NCI-H2029 treated with DMSO at 0.1 percent for 48 hours (cell line): ENCODE measurements around the gene SEC14L5.

Source experiments
- DNase-seq: peaks from one replicate; lab custom pipeline; 2025; lab: John Stamatoyannopoulos, UW

Gene SEC14L5

DNA sequence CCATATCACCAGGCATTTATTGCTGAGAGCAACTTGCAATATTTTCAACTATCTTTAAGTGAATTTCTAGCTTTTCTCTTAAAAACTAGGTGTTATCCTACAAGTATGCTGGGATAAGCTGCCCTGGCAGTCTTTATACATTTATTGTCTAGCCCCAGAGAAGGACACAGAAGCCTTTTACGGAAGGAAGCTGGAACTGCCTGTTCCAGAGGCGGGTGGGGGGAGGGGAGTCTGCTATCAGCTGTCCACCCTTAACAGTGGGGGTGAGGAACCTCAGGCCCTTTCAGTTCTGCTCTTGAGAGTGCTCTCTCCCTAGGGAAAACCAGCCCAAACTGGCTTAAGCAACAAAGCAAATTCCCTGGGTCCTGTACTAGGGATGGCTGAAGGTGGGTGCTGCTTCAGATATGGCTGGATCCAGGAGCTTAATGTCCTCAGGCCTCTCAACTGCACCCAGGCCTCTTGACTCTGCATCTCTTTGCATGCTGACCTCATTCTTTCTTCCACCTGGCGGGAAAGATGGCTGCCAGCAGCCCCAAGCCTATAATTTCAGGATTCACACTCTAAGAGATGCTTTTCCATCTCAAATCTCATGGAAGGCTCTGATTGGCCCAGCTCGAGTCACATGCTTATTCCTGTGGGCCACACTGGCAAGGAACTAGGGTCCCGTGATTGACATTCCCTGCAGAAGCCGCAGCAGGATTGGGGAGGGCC lies 59.0 kb downstream of the SEC14L5 start:
- DNase-seq: no peak

DNA sequence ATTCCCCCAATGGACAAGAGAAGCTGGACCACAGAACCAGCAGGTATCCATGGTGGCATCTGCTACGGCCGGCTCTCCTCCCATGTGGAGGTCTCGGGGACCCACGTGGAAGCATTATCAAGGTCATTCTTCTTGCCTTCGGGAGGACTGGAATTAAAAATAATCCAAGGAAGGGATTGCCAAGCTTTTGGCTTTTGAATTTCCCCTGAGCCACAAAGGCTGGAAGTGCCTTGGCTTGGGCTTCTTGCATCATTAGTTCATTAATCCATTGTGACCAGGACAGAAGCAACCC lies 59.5 kb downstream of the SEC14L5 start:
- DNase-seq: no peak

DNA sequence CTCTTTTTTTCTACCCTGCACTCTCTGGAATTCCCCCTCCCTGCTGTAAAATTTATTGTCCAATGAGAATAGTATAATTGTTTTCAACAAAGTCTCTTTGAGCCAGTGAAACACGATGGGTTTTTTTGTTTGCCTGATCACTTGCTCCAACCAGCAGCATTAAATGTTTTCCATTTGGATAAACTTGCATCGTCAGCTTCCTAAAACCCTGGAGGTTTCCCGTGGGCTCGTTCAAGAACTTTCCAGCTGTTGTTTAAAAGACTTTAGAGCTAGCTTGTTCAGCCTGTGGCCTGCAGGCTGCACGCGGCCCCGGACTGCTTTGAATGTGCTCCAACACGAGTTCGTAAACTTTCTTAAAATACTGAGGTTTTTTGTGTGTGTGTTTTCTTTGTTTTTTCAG lies 60.7 kb downstream of the SEC14L5 start:
- DNase-seq: no peak

DNA sequence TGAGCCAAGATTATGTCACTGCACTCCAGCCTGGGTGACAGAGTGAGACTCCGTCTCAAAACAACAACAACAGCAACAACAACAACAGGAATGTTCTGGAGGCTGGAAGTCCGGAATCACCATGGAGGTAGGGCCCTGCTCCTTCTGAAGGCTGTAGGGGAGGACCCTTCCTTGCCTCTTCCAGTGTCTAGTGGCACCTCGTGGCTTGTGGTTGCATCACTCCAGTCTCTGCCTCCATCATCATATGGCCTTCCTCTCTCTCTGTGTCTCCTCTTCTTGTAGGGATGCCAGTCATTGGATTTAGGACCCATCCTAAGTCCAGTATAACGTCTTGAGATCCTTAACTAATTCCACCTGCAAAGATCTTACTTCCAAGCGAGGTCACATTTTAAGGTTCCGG lies 61.6 kb downstream of the SEC14L5 start:
- no peak for DNase-seq

DNA sequence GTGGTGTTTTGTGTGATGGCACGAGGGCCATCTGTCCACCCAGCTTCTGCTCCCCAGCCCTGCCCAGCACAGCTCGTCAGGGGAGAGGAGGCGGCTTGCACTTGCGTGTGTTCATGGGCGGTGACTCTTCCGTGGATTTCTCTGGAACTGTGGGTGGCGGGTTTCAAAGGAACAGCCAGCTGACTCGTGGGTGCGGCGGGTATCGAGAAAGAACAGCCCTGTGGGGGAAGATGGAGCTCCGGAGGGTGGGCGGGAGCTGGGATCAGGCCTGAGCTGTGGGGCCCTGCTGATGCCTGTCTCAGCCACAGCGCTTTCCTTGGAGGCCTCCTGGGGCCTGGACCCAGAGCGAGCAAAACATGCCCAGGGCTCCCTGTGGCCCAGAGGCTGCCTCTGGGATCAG lies 62.4 kb downstream of the SEC14L5 start:
- no peak for DNase-seq

DNA sequence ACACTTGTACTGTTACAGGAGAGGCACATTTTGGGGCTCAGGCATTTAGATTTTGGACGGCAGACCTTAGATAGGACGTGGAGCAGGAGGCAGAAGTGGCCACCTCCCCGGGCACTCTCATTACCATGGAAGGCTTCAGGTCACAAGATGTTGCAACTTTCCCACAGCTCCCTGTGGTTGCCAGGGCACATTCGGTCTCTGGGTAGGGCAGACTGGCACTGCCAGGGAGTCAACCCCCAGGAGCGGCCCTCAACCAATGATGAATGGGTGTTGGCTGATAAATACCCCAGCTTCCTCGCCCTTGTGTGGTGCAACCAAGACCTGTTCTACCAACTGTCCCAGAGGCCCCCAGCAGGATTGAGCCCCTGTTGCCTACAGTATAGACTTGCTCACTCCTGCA lies 64.4 kb downstream of the SEC14L5 start:
- no peak for DNase-seq

DNA sequence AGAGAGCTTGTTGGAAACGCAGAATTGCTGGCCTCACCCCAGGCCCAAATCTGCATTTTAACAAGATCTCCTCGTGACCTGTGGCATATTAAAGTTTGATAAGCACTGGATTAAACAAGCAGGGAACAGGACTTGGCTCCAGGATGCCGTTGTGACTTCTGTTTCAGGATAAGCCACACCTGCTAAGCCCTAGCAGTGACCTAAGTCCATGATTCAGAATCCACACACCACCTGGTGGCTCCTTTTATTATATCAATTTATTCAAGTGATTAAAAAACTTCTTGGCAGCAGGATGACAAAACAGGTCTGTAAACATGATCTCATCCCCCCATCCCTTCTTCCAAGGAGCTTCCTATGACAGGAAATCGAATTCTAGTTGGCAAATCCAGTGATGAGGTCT lies 66.5 kb downstream of the SEC14L5 start:
- peak; percentile 32 for DNase-seq

DNA sequence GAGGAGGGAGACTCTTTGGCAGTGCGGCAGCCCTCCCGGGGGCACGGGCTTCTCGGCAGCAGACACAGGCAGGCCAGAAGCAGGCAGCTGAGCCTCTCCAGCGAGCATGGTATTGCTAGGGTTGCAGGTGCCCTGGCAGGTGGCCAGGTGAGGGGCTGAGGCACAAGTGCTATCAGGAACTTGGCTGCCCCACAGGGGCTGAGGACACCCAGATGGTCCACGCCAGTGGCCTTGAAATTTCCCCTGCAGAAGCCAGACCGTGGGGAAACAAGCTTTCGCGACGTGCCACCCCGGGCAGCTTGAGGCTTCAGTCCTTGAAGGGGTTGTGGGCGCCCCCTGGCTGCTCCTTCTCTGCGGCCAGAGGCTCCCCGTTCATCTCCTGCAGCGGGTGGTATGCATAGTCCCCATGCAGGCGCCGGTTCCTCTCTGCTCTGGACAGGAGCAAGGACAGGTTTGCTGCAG lies 67.1 kb downstream of the SEC14L5 start:
- no peak for DNase-seq

DNA sequence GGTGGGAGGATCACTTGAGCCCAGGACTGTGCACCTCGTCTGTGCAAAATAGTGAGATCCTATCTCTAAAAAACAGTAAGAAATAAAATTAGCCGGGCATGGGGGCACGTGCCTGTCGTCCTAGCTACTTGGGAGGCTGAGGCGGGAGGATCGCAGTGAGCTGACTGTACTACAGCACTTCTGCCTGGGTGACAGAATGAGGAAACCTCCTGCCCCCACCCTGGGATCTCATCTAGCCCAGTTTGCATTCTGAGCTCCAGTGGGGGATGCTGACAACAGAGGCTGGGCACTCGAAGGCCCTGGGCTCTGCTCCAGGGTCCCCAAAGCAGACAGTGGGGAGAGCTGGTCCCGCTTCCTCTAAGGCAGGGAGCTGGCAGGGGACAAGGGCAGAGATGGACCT lies 68.5 kb downstream of the SEC14L5 start:
- no peak for DNase-seq

DNA sequence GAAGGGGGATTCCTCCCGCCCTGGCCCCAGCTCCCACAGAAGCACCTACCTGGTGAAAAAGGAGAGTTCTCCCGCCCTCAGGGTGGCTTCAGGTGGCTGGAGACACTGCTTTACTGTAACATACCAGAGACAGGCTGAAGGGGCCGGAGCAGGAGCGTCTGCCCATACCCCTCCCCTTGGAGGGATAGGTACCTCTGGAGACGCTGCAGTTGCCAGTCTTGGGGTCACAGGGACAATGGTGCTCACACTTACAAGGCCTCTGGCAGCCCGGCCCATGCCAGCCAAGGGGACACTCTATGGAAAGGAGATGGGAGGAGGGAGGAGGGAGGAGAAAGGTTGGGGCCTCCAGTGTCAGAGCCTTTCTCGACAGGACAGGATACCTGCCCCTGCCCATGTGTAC lies 69.0 kb downstream of the SEC14L5 start:
- DNase-seq: no peak

DNA sequence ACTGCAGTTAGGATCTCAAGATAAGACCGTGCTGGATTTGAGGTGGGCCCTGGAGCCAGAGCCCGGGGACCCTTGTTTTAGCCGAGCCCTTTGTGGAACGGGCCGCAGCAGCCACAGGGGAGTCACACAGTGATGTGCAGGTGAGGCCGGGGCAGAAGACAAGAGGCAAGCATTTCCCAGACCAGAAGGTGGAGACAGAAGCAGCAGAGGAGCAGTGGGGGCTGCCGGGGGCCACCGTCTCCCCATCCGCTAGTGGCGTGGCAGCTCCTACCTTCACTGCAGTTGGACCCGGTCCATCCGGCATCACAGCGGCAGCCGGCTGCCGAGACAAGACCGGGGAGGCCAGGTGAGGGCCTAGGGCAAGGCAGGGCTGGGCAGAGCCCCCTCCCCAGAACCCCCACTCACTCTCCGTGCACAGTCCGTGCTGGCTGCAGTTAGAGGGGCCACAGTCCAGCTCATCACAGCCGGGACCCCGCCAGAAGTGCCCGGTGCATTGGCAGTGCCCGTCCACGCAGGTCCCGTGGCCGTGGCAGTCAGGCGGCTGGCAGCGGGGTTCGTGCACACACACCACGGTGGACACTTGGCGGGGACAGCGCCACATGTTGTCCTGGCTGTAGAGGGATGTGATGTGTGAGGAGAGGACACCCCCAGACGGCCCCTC lies 69.6 kb downstream of the SEC14L5 start:
- no peak for DNase-seq

DNA sequence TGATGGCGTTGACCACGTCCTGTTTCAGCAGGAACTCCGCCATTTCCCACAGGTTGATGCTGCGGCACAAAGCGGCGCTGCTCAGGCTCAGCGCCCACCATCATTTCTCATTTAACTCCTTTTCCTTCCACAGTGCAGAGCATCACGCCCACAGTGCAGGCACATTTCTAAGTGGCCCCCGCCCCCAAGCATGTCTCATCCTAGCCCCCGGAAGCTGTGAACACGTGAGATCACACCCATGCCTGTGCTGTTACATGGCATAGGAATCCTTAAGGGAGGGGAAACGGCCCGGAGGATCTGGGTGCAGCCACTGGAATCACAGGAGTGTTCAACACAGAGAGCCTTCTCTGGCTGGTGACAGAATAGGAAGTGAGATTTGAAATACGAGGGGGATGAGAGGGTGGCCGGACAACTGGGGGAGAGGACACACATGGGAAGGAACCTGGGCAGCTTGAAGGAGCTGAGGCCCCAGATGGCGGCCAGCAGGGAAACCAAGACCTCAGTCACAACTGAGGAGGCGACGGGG lies 70.9 kb downstream of the SEC14L5 start:
- DNase-seq: no peak

DNA sequence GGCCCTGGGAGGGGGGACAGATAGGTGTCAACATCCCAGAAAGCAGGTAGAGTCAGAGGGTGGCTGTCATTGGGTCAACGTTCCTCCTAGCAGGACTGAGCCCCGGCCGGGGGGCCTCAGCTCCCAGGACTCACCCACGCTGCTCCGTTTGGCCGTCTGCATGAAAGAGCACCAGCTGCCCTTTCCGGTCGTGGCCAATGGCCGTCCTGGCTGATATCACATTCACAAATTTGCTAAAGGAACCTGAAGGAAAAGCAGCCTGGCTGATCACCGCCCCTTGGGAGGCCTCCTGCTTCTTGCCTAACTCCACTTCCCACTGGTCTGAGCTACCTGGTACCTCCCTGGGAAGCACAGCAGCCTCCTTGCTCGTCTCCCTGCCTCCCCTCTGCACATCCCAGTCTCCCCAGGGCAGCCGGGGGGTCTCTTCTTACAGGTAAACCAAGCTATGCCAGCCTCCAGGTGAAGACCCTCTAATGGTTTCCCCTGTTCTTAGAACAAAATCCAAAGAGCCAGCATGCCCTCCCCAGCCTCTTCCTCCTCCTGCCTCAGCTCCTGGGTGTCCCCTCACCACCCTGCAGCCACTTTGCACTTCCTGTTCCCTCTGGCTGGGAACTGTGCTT lies 72.2 kb downstream of the SEC14L5 start:
- DNase-seq: no peak

DNA sequence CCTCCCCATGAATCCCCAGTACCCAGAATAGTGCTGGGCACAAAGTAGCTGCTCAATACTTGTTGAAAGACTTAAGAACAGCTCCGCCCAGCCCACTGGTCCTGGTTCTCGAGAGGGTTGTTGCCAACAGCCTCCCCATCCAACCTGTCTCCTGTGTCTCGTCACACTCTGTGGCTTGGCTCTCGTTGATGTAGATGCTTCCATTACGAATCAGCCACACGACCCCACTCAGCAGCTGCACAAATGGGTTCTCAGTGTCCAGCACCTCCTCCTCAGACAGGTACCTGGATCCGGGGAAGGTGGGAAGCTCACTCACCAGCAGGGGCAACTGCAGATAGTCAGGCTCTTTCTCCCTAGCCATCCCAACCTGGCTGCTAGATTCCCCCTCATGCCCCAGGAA lies 73.5 kb downstream of the SEC14L5 start:
- no peak for DNase-seq

DNA sequence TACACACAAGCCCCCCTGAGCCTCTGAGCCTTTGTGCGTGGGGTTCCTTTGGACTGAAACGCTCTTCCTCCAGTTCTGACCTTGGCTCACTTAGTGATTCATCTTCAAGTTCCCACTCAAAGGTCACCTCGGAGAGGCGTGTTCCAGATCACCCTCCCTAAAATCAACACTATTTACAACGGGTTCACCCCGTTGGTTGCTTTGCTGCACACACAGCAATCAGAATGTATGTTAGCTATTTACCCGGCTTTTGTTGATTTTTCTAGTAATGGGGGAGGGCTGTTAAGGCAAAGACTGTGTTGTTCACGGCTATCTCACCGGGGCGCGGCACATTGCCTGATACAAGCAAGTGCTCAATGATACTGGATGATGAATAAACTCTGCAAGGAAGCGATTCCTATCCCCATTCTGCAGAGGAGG lies 74.6 kb downstream of the SEC14L5 start:
- no peak for DNase-seq

DNA sequence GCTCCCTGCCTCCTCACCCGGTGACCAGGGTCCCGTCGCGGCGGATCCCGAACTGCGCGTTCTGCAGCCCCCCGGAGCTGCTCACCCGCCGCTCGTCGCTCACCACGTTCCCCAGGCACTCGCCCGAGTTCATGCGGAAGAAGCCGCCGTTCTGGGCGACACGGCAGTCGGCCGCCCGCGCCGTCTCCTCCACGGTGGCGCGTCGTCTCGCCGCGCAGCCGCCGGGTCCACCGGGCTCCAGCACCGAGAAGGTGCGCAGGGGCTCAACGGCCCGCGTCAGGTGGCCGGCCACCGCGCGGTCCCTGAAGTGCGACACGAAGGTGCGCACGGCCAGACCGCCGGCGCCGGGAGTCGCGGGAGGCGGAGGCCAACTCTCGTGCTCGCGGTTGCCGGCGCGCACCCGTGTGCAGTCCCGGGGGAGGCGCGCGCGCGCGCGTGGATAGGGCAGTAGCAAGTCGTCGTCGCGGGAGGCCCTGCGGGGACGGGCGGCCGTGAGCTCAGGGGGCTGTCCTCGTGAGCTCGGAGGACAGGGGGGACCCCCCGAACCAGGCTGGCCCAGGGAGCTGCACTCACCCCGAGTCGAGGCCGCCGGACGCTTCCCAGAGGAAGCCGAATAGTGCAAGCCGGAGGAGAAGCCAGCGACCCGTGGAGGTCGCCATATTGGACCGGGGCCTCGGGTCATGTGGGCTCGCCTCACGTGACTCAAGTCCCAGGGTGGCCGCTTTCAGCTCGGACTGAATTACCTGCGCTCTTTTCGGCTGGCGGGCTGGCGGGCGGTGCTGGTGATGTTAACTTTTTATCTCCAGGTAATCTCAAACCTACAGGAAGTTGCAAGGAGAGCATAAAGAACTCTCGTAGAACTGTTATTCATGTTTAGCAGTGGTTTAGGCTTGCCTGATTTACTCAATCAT lies 75.4 kb downstream of the SEC14L5 start, which contains the start of gene NAGPA:
Gene NAGPA, minus strand, starts transcription at position 680 of the 911 bp plus-strand sequence. Its CDS starts 21 bp downstream, at position 659.
- DNase-seq: peak; percentile 8

DNA sequence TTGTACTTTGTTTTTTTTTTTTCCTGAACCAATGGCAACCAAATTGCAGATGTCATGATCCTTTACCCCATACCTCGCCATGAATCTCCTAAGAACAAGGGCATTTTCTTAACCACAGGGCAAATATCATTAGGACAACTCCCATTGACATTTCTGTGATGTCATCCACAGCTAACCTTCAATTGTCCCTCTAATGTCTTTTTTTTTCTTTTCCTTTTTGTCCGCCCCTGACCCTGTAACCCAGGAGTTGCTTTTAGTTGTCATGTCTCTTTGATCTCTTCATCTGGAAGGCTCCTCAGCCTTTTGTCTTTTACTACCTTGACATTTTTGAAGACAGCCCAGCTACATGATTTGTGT lies 76.0 kb downstream of the SEC14L5 start:
- no peak for DNase-seq

DNA sequence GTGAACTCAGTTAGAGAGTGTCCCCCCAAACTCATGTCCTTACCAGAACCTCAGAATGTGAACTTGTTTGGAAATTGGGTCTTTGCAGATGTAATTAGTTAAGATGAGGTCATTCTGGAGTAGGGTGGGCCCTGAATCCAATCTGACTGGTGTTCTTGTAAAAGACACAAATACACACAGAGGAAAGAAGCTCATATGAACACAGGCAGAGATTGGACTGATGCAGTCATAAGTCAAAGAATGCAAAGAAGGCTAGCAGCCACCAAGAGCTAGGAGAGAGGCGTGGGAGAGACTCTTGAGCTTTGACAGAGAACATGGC lies 77.7 kb downstream of the SEC14L5 start:
- DNase-seq: no peak

DNA sequence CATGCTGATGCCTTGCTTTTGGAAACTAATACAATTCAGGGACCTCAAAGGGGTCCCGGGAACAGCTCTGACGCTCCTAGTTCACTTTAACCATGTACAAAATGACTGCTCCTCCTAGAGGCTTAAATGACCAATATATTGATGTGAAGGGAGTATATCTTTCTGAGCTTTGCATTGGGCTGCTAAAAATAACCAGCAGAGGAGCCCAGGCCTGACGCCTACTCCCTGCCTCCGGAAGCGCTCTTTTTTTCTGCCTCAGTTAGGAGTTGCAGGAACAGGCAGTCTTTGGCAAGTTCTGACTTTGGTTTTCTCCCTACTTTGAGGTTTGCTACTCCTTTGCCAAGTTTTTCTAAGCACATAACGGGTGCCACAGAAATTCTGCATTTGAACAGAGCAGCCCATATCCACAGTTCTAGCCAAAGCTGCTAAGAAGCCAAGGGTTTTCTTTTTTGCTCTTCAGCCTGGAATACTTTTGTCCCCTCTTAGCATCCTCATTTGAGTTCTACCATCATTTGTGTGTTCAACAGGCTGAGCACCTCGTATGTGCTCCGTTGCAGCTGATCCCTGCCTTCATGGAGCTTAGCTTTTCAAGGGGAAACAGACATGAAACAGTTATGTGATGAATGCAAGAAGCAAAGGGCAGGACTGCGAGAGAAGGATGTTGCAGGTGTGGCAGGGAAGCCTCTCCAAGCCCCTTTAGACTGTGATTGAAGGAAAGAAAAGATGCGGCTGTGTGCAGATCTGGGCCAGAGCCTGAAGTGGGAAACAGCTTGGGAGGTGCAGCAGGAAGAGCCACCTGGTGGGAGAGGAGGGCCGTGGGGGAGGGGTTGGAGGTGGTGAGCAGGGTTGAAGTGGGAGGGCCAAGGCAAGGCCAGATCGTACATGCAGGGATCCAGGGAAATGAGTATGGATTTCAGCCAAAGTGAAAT lies 78.4 kb downstream of the SEC14L5 start:
- DNase-seq: no peak

DNA sequence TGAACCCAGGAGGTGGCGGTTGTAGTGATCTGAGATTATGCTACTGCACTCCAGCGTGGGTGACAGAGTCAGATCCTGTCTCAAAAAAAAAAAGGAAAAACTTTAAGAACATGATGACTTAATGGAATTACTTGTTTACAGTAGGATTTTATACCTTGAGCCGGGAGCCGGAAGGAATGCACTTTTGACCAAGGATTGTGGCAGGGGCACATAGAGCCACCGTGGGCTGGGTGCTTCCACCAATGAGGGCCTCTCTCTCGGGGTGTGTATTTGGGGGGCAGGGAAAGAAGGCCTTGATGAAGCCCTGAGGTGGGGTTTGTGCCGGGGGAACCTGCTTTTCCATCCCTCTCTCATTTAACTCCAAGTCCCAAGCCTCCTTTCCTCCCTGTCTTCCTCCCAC lies 82.3 kb downstream of the SEC14L5 start:
- DNase-seq: no peak

DNA sequence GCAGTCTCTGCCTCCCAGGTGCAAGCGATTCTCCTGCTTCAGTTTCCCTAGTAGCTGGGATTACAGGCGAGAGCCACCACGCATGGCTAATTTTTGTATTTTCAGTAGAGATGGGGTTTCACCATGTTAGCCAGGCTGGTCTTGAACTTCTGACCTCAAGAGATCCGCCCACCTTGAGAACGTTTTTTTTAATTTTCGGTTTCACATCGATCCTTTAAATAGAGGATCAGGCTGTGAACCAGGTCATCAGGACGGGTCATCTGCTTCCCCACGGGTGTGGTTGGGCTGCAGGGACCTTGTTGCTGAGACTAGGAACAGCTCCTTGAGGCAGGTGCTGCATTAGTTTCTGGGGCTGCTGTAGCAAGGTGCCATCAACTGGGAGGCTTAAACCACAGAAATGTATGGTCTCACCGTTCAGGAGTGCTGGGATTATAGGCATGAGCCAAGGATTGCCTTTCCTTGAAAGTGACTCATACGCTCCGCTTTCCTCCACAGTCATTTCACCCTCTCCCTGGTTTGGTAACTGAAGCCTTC lies 83.5 kb downstream of the SEC14L5 start:
- no peak for DNase-seq
